HG03196 (cell line): ENCODE results near the gene C1orf53.

Source experiments
- ATAC-seq: cut with Tn5 transposase; IDR thresholded peaks from one replicate; pipeline ENCODE4 v1.9.1; 2021; ENCODE audit not compliant: unreplicated experiment

C1orf53 gene

GRCh38 chr1:197954718-197955418 lies 52.4 kb downstream of the C1orf53 start:
- no peak for ATAC-seq

- ATAC-seq, result no peak
Observed at GRCh38 chr1:197955486-197956394, 53.3 kb downstream of the C1orf53 start.
